SK-MEL-5 (cell line): ENCODE results near the gene C9. TPM values are rescaled to one million over a fixed set of nuclear protein-coding genes. Genes with fewer than 3 reads are reported as not detected.
"Not testable (repeated sequence)": the region's sequence is repeated elsewhere in the genome, so short reads cannot be mapped to it uniquely, and the experiment has no call there.

Experiments used
- DNase-seq: peaks from one replicate; pipeline ENCODE4 v3.0.0-alpha.2; 2016; ENCODE audit warnings: low read depth, low spot score
- in situ Hi-C: cut with HindIII; loops from 2 replicates; pipeline ENCODE4 v1.10.0; 2016; ENCODE audit warnings: low sequenced_read_pairs, high pct_unique_total_duplicates, low pct_unique_long_range_greater_than_20kb
- total RNA-seq: library from RNA; depleted of rRNA; stranded (reverse); fragments of >200 nt; shearing (Covaris generic); gene quantifications from 2 replicates; pipeline ENCODE4 v1.2.3, GENCODE V29; 2014

The C9 gene
- total RNA-seq, 1 experiment from 2014 or later = 0.03 TPM

GRCh38 chr5:39349484-39349883 lies 14.8 kb downstream of the C9 start:
- no peak for DNase-seq
- in situ Hi-C loops = no loop called here

- in situ Hi-C loops = no loop called here
Measured at GRCh38 chr5:39342460-39342859, 21.8 kb downstream of the C9 start.

GRCh38 chr5:39341896-39342295 lies 22.4 kb downstream of the C9 start:
- peak; percentile 86 for DNase-seq
- in situ Hi-C loops = no loop called here

More at GRCh38 chr5:39342460-39342859, 21.8 kb downstream of the C9 start:
- DNase-seq = no peak

GRCh38 chr5:39340506-39340905 lies 23.8 kb downstream of the C9 start:
- DNase-seq = no peak
- in situ Hi-C loops = no loop called here

GRCh38 chr5:39337252-39337915 lies 26.9 kb downstream of the C9 start:
- DNase-seq = no peak

GRCh38 chr5:39334296-39334695 lies 30.0 kb downstream of the C9 start:
- in situ Hi-C loops, DNase-seq: not testable (repeated sequence)

More at GRCh38 chr5:39337252-39337915, 26.9 kb downstream of the C9 start:
- in situ Hi-C loops = no loop called here

- in situ Hi-C loops = no loop called here
- DNase-seq = no peak
Measured at GRCh38 chr5:39333104-39333503, 31.2 kb downstream of the C9 start.

- in situ Hi-C loops = no loop called here
- DNase-seq = no peak
Measured at GRCh38 chr5:39331861-39332381, 32.4 kb downstream of the C9 start.

- in situ Hi-C loops = no loop called here
- no peak for DNase-seq
Measured at GRCh38 chr5:39328731-39329130, 35.6 kb downstream of the C9 start.

GRCh38 chr5:39323542-39323941 lies 40.8 kb downstream of the C9 start:
- in situ Hi-C loops = no loop called here
- peak; percentile 91 for DNase-seq

GRCh38 chr5:39319395-39319794 lies 44.9 kb downstream of the C9 start:
- in situ Hi-C loops = no loop called here

GRCh38 chr5:39316464-39316863 lies 47.8 kb downstream of the C9 start:
- in situ Hi-C loops = not testable (repeated sequence)

More at GRCh38 chr5:39319395-39319794, 44.9 kb downstream of the C9 start:
- DNase-seq = no peak

GRCh38 chr5:39315995-39316394 lies 48.3 kb downstream of the C9 start:
- no peak for DNase-seq
- in situ Hi-C loops = no loop called here

More at GRCh38 chr5:39316464-39316863, 47.8 kb downstream of the C9 start:
- DNase-seq = not testable (repeated sequence)

- in situ Hi-C loops = no loop called here
- DNase-seq = peak; percentile 29
Measured at GRCh38 chr5:39314591-39314990, 49.7 kb downstream of the C9 start.

- in situ Hi-C loops = no loop called here
- no peak for DNase-seq
Measured at GRCh38 chr5:39309534-39309933, 54.8 kb downstream of the C9 start.

GRCh38 chr5:39302472-39302871 lies 61.8 kb downstream of the C9 start:
- no peak for DNase-seq
- in situ Hi-C loops = no loop called here

GRCh38 chr5:39301406-39301805 lies 62.9 kb downstream of the C9 start:
- no peak for DNase-seq
- in situ Hi-C loops = no loop called here

GRCh38 chr5:39299962-39300361 lies 64.3 kb downstream of the C9 start:
- no peak for DNase-seq
- in situ Hi-C loops = no loop called here

- DNase-seq = no peak
- in situ Hi-C loops = no loop called here
Measured at GRCh38 chr5:39294736-39295135, 69.6 kb downstream of the C9 start.
